ENCODE data around the gene GOLGA6C.
"Not testable (repeated sequence)": the region's sequence is repeated elsewhere in the genome, so short reads cannot be mapped to it uniquely, and the experiment has no call there.

GOLGA6C gene, protein sequence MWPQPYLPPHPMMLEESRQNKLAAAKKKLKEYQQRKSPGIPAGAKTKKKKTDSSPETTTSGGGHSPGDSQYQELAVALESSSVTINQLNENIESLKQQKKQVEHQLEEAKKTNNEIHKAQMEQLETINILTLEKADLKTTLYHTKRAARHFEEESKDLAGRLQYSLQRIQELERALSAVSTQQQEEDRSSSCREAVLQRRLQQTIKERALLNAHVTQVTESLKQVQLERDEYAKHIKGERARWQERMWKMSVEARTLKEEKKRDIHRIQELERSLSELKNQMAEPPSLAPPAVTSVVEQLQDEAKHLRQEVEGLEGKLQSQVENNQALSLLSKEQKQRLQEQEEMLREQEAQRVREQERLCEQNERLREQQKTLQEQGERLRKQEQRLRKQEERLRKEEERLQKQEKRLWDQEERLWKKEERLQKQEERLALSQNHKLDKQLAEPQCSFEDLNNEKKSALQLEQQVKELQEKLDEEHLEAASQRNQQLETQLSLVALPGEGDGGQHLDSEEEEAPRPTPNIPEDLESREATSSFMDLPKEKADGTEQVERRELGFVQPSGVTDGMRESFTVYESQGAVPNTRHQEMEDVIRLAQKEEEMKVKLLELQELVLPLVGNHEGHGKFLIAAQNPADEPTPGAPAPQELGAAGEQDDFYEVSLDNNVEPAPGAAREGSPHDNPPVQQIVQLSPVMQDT

DNA sequence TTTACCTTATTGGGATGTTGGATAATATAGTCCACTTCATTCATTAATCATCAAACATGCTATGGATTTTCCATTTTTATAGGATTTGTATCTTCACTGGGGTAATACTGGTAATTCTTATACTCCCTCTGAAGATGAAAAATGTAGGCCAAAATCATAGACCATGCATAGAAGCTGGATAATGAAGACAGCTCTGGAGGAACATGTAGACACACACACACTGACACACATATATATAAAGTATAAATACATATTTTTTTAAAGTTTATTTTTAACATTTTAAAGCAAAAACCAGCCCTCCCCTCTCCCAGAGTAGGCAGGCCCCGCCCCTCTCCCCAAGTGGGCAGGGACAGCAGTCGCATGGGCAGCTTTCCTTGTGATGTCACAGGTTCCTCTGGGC lies at the start of gene GOLGA6C:
TSS of gene GOLGA6C (plus strand) at position 301 of the 400 bp plus-strand sequence. CDS start 265 bp downstream, outside the sequence.
- FAIRE-seq; DNase-seq (ENCODE audit: low spot score): not testable (repeated sequence)

DNA sequence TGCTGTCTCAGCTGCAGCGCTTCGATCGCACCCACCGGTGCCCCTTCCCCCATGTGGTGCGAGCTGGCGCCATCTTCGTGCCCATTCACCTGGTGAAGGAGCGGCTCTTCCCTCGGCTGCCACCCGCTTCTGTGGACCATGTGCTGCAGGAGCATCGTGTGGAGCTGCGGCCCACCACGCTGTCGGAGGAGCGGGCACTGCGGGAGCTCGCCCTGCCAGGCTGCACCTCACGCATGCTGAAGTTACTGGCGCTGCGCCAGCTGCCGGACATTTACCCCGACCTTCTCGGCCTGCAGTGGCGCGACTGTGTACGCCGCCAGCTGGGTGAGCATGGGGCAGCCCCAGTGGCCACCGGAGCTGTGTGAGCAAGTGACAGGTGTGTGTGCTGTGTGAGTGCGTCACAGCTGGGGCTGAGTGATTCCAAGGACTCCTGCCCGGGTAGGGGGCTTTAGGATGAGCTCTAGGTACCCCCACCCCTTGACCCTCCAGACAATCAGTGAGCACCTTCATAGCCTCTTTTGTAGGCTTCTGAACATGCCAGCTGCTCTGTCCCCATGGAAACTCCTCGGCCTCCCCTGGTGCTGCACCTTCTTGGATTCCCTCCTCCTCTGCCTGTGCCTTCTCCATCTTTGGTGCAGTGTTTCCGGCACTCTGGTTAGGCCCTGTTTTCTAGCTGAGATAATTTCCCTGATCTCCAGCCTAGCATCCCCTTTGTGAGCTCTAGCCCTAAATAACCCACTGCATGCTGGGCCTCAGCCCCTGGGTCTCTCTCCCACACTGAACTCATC lies 49.4 kb upstream of the GOLGA6C start:
- FAIRE-seq (no peak), DNase-seq (ENCODE audit: low spot score) (no peak)

DNA sequence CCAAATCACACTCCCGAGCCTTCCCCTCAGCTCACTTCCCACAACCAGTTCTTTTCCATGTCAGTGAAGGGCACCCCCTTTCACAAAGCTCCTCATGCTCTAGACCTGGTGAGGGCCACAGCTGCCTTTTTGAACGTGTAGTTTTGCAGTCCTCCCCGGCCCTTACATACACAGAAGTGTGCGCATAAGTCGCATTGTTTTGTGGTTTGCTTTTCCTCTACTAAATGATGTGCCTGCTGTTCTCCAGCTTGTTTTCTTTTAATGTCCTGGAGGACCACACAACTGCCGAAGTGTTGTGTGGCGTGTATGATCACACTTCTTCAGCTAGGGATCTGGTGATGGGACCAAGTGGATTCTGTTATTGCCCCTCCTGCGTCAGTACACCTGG lies 48.9 kb upstream of the GOLGA6C start:
- FAIRE-seq: no peak

DNA sequence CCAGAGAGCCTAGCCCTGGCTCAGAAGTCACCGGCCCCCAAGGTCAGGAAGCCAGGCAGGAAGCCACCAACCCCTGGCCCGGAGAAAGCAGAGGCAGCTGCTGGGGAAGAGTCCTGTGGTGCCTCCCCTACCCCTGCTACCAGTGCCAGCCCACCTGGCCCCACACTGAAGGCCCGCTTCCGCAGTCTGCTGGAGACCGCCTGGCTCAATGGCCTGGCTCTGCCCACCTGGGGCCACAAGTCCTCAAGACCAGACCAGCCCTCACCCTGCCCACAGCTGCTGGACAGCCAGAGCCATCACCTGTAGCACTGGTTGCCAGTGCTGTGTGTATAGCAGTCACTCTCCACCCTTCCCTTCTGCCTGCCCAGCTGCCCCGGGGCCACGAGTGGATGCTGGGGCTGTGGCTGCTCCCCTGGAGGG lies 47.3 kb upstream of the GOLGA6C start:
- no peak for FAIRE-seq
- DNase-seq (ENCODE audit: low spot score): no peak

More for the DNA sequence above, 48.9 kb upstream of the GOLGA6C start:
- no peak for DNase-seq (ENCODE audit: low spot score)

DNA sequence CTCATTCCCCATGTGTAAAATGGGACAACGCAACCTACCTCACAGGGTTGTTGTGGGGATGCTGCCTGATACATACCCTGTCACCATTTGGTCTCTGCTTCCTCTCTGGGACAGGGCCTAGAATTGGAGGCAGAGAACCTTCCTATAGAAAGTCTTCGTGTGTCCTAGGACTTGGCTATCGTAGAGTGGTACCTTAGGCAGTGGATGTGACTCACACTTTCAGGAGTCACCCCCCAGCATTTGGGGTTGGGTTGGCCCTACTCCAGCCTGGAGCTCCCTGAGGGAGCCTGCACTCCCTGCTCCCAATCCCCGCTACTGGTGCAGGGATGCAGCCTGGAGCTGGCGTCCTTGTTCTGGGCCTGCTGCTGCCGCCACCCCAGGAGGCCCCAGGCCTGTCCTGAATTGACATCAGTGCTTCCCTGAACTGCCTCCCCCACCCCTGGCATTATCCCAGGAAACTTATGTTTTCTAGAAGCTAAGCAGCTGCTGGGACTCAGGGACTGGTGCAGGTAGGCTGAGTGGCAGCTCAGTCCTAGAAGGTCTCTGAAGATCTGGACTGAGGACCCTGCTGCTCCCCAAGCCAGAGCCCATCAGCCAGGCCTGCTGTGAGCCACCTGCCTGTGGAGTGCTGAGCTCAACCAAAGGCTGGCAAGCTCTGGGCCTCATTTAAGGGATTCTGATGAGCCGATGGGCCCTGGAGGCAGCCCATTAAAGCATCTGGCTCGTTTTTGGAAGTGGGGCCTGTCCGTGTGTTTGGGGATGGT lies 46.5 kb upstream of the GOLGA6C start:
- DNase-seq (ENCODE audit: low spot score): no peak
- FAIRE-seq: no peak

DNA sequence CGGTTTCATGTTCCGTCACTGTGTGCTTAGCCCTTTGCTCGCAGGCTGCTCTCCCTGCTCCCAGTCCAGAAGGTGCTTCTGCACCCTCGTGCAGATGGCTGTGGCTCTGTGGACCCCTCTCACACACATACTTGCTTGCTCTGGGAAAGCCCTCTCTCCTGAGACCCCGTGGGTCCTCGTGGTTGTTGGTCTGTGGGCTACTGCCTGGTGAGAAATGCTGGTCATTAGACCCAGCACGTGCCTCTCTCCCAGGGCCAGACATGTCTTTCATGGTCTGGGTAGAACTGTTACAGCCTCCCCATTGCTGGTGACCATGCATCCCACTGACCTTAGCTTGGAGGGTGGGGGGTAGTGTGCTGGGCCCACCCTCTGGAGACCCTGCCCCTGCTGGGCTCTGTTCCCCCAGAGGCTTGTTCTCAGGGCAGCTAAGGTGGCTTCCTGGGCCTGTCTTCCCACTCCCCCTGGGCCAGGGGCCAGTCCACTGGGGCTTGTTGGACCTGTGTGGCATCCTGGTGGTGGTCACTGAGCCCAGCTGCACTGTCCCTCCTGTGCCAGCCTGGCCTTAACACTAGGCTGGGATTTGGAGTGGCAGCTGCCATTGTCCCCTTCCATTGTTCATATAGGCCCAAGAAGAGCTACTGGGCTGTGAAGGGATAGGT lies 45.8 kb upstream of the GOLGA6C start:
- DNase-seq (ENCODE audit: low spot score): no peak
- no peak for FAIRE-seq

DNA sequence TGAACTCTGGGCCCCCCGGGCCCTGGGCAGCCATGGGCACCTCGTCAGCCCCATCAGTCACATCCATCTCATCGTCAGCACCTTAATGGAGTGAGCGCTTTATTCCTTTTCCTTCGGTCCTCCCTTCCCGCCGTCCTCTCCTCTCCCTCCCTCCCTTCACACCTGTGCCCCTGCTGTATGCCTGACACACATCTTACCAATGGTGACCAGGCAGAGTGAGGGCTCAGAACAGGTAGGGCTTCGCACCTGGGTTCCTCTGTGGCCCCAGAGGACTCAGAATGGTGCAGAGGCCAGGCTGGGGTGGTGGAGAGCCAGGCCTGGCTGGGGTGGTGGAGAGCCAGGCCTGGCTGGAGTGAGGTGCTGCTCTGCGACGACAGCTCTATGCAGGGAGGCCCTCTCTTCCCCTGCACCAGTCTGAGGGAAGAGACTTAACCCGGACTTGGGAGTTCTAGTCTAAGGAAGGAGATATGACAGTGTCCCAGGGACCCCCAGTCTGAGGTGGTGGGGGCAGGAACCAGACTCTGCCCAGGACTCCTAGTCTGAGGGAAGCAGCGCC lies 44.8 kb upstream of the GOLGA6C start:
- FAIRE-seq (no peak), DNase-seq (ENCODE audit: low spot score) (no peak)

DNA sequence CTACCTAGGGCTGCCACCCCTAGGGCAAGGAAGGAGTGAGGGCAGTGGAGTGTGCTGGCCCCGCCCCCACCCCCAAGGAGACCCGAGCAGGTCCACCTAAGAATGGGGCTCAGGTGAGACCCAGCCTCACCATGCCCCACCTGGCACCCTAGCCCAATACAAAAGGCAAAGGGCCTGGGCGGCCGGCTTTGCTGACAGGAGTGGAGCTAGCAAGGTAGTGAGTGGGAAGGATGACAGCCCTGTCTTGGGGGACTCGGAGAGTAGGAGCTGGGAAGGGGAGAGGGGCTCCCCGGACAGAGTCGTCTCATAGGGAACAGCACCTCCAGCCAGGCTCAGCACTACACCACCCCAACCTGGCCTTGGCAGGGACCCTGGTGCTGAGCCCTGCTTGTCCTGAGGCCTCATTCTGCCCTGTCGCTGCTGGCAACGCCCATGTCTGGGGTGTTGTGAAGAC lies 44.3 kb upstream of the GOLGA6C start:
- FAIRE-seq: no peak

DNA sequence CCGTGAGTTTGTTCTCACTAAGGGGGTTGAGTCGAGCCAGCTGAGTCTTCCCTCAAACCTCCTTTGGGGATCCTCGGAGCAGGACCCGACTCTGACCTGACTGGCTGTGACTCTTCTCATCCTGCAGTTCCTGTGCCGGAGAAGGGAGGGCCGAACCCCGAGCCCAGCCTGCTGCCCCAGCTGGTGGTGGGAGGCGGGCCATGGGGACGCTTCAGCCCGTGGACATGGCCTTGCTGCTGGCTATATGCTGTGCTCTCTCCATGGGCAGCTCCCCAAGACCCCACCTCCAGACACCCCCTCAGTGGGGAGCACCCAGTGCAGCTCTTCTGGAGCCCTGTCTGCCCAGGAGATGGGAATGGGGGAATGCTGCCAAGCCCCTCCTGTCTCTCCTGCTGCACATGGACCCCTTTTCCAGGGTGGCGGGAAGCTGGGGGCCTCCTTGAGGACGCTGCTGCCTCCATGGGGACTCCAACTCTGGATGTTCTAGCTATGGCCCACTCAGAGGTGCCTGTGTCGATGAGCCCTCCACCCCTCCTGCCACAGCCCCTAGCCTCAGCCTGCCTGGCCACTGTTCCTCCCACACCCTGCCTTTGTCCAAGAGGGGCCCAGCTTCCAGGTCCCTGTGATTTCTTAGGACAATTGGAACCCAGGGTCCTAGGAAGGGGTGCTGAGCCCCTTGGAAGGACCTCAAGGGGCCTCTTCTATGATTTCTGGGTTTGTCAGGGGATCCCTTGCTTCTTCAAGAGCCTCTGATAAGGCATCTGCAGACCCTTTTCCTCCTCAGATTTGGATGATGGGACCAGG lies 43.6 kb upstream of the GOLGA6C start:
- DNase-seq (ENCODE audit: low spot score) (no peak), FAIRE-seq (no peak)

More for the DNA sequence above, 44.3 kb upstream of the GOLGA6C start:
- no peak for DNase-seq (ENCODE audit: low spot score)

DNA sequence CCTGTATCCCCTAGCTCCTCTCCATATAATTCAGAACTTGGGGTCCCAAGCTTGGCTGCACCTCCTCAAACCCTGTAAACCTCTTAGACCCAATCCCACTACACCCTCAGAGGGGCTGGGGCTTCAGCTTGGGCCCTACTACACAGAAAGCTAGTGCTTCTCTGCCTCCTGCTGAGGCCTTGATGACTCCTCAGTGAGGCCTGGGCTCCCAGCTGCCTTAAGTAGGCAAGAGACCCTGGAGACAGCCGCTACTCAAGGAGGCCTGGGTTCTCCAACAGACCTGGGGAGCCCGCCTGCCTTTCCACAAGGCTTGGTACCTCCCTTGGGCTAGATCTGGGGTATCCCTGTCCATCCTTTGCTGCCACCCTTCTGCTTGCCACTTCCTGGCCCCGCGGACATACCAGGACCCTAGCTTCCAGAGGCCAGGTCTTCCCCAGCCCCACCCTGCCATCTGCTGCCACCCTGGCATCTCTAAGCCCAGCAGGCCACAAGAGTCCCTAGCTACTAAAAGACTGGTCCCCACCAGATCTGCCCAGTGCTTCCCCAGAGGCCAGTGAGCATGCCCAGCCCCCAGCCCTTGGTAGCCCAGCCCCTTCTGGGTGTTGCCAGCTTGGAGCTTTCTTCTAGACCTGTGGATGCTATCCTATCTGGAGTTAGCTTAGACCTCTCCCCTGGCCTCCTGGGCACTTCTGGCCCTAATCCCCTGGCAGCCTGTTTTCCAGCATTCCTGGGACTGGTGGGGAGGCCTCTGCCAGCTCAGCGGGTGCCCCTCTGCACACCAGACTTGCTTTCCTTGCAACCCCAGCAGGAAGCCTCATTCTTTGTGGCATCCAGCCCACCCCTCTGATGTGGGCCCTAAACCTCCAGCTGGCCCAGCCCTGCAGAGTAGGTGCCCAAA lies 42.8 kb upstream of the GOLGA6C start:
- no peak for FAIRE-seq

DNA sequence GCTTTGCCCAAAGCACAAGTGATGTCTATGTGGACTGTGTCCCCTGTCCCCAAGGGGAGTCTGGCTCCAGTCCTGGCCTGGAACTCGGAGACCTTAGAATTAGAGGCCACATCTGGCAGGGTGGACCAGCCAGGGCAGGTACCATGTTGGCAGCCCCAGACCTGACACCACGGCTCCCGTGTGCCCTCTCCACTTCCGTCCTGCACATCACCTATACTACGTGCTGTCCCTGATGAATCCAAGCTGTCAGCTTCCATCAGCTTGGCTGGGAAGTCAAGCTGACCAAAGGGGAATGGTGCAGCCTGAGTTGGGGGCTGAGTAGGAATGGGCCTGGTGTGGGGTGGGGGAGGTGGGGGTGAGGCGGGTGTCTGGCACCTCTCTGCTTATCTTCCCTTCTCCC lies 41.1 kb upstream of the GOLGA6C start:
- DNase-seq (ENCODE audit: low spot score): no peak
- no peak for FAIRE-seq

More for the DNA sequence above, 42.8 kb upstream of the GOLGA6C start:
- DNase-seq (ENCODE audit: low spot score): no peak

DNA sequence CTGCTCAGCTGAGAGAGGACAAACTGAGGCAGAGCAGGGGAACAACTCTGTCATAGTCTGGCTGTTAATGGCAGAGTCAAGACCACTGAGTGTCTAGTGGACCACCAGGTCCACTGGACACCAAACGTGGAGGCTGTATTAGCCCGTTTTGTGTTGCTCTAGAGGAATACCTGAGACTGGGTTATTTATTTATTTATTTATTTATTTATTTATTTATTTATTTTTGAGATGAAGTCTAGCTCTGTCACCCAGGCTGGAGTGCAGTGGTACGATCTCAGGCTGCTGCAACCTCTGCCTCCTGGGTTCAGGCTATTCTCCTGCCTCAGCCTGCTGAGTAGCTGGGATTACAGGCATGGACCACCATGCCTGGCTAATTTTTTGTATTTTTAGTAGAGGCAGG lies 40.6 kb upstream of the GOLGA6C start:
- not testable (repeated sequence) for FAIRE-seq; DNase-seq (ENCODE audit: low spot score)

DNA sequence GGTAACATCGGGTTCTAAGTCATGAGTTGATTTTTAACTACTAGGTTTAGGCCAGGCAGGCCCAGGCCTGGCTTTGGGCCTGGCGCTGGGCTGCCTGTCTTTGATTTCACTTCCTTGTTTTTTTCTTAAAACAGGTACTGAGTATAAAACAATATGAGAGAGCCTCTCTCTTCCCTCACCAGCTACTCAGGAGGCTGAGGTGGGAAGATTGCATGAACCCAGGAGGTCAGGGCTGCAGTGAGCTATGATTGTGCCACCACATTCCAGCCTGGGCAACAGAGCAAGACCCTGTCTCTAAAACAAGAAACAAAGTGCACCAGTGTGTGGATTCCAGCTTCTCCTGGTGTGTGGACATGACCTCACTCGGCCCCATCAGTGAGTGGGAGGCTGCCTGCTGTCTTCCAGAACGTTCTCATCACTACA lies 38.6 kb upstream of the GOLGA6C start:
- not testable (repeated sequence) for FAIRE-seq; DNase-seq (ENCODE audit: low spot score)

DNA sequence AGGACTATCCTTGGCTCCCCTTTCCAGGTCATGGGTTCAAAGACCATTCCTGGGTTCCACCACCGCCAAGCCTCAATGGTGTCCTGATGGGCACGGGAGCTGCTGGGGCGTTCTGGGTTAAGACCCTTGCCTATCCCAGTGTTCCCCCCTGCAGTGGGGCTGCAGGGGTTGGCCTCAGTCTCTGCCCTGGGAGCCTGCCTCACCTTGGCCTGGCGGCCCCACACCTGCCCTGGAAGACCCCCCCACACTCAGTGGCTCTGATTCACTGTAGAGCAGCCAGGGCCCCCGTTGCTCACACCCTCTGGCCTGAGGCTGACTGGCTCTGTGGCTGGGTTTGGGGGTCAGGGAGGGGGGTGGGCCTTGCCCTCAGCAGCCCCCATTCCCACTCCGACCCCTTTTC lies 34.4 kb upstream of the GOLGA6C start:
- DNase-seq (ENCODE audit: low spot score): no peak
- FAIRE-seq: no peak

DNA sequence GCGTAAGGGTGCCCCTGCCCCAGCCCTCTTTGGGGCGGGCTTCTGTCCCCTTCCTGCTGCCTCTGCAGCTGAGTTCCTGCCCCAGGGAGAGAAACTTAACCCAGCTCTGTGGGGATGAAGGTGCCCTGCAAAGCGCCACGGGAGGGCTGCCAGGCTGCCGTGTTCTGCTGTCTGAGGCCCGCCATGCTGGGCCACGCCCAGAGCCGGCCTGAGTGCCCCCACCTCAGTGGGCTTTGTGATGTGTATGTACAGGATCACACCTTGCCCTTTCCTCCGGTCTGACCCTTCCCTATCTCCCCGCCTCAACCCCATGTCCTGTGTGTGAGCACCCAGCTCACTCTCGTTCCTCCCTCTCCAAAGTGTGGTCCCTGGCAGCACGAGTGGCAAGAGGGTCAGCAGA lies 33.9 kb upstream of the GOLGA6C start:
- no peak for DNase-seq (ENCODE audit: low spot score)
- no peak for FAIRE-seq

DNA sequence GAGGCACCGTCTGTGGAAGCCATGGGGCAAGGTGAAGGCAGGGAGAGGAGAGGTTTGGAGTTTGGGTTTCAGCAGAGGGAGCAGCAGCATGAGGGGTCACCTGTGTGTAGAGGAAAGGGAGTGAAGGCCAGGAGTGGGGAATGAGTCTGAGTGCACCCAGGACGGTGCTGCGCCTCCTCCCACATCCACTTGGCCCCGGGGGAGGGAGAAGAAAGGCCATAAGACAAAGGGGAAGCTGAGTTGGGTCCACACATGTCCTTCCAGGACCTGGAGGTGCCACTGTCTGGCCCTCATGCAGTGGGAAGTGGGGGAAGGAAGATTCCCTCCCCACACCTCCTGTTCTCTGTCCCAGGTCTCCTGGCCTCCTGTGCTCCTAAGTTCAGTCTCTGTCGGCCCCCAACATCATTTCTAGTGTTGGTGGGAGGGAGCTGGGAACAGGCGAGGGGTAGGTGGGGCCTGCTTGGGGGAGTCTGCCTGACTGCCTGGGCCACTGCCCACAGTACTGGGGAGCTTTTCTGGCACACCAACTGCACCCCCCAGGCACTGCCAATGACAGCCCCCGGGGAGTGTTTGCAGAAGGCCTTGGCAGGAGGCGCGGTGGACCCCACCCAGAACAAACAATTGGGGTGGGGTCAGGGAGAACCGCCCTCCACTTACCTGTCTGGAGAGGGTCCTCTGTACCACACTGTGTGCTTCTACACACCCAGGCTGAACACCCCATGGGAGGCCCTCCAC lies 32.9 kb upstream of the GOLGA6C start:
- DNase-seq (ENCODE audit: low spot score); FAIRE-seq: not testable (repeated sequence)

DNA sequence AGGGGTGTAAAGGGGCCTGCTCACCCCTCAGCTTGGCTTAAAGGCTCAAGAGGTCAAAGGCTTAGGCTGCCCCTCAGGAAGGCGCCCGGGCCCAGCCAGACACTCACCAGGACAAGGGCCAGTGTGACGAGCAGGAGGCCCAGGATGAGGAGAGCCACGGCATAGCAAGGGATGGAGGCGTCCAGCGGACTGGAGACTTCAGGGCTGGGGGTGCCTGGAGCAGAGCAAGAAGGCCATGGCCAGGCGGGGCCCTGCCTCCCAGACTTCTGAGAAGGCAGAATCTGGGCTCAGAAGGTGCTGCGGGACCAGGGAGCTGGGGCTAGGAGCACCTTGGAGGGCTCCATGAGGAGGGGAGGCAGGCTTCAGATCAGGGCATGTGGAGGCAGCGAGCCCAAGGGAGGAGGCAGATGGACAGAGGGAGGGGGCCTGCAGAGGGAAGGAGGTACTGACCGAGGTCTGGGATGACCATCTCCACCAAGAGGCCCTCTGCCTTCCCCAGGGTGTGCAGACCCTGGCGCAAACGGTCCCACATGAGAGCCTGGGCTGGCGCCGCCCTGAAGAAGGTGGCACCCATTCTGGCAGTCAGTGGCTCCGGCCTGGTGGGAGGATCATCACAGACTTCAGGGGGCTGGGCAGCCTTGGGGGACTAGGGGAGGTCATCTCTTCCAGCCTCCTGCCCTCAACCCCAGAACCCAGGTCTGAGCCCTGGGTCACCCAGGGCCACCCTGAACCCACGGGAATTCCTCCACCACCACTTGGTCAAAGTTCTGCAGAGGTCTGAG lies 32.0 kb upstream of the GOLGA6C start:
- FAIRE-seq: no peak
- no peak for DNase-seq (ENCODE audit: low spot score)

All from RCC 7860 (cell line).